HG03469 (cell line): ENCODE data around the gene RAPGEF4.
A peak's percentile ranks its signal among the peaks of the same experiment; 100 is the strongest.
"Not testable (repeated sequence)": the region's sequence is repeated elsewhere in the genome, so short reads cannot be mapped to it uniquely, and the experiment has no call there.

Source experiments
- ATAC-seq: cut with Tn5 transposase; IDR thresholded peaks from one replicate; pipeline ENCODE4 v1.9.1; 2021; ENCODE audit warnings: mild to moderate bottlenecking, moderate library complexity, moderate number of reproducible peaks; ENCODE audit not compliant: unreplicated experiment

RAPGEF4 gene

GRCh38 chr2:173027181-173028128, 291.8 kb downstream of the RAPGEF4 start:
- no peak for ATAC-seq

- ATAC-seq, result no peak
These were observed 292.5 kb downstream of the RAPGEF4 start for GRCh38 chr2:173028141-173028540.

- no peak for ATAC-seq
These were observed 293.0 kb downstream of the RAPGEF4 start for GRCh38 chr2:173028671-173029070.

GRCh38 chr2:173030561-173031490, 295.2 kb downstream of the RAPGEF4 start:
- ATAC-seq, result no peak

GRCh38 chr2:173032032-173032431, 296.4 kb downstream of the RAPGEF4 start:
- no peak for ATAC-seq

GRCh38 chr2:173033084-173033483, 297.4 kb downstream of the RAPGEF4 start:
- no peak for ATAC-seq

- no peak for ATAC-seq
These were observed 298.5 kb downstream of the RAPGEF4 start for GRCh38 chr2:173034143-173034542.

- ATAC-seq, result no peak
These were observed 301.8 kb downstream of the RAPGEF4 start for GRCh38 chr2:173037245-173038120.

GRCh38 chr2:173038257-173038656, 302.6 kb downstream of the RAPGEF4 start:
- ATAC-seq, result not testable (repeated sequence)

GRCh38 chr2:173040729-173041128, 305.1 kb downstream of the RAPGEF4 start:
- ATAC-seq, result no peak

GRCh38 chr2:173043476-173043875, 307.8 kb downstream of the RAPGEF4 start:
- no peak for ATAC-seq

GRCh38 chr2:173043897-173044519, 308.4 kb downstream of the RAPGEF4 start:
- no peak for ATAC-seq

GRCh38 chr2:173044686-173045085, 309.0 kb downstream of the RAPGEF4 start:
- no peak for ATAC-seq

- ATAC-seq, result no peak
These were observed 309.5 kb downstream of the RAPGEF4 start for GRCh38 chr2:173045181-173045580.

- no peak for ATAC-seq
These were observed 312.9 kb downstream of the RAPGEF4 start for GRCh38 chr2:173048522-173048896.

- peak; percentile 66 for ATAC-seq
These were observed 313.4 kb downstream of the RAPGEF4 start for GRCh38 chr2:173048897-173049661.

- ATAC-seq, result no peak
These were observed 314.2 kb downstream of the RAPGEF4 start for GRCh38 chr2:173049831-173050230.

- no peak for ATAC-seq
These were observed 315.0 kb downstream of the RAPGEF4 start for GRCh38 chr2:173050684-173051083.

- ATAC-seq, result no peak
These were observed 316.0 kb downstream of the RAPGEF4 start for GRCh38 chr2:173051463-173052215.
